ENCODE measurements around the gene CREBZF.

CREBZF gene

GRCh38 chr11:85664615-85665481 lies at the start of gene CREBZF:
CREBZF (minus strand) TSS chr11:85665129; CDS start chr11:85664875, 254 bp downstream.
- DNase-seq (ENCODE audit: low read depth): peak; percentile 70
- H3K4me3 ChIP-seq (ENCODE audit: low read depth, low read length): peak within 1 kb of the TSS; percentile 87
- TF ChIP-seq CTCF (IDR thresholded peaks at IDR 0.05; ENCODE audit: control insufficient read depth, extremely low read depth, insufficient read depth): no peak

GRCh38 chr11:85712953-85713352 lies 48.0 kb upstream of the CREBZF start:
- no peak for DNase-seq (ENCODE audit: low read depth)
- TF ChIP-seq CTCF (IDR thresholded peaks at IDR 0.05; ENCODE audit: control insufficient read depth, extremely low read depth, insufficient read depth): no peak
- H3K4me3 ChIP-seq (ENCODE audit: low read depth, low read length): no peak overlapping the region

- no peak for TF ChIP-seq CTCF (IDR thresholded peaks at IDR 0.05; ENCODE audit: control insufficient read depth, extremely low read depth, insufficient read depth)
- DNase-seq (ENCODE audit: low read depth): no peak
- H3K4me3 ChIP-seq (ENCODE audit: low read depth, low read length): no peak overlapping the region
Measured at GRCh38 chr11:85710917-85711316, 46.0 kb upstream of the CREBZF start.

- no peak for DNase-seq (ENCODE audit: low read depth)
- H3K4me3 ChIP-seq (ENCODE audit: low read depth, low read length): no peak overlapping the region
- no peak for TF ChIP-seq CTCF (IDR thresholded peaks at IDR 0.05; ENCODE audit: control insufficient read depth, extremely low read depth, insufficient read depth)
Measured at GRCh38 chr11:85709941-85710702, 45.2 kb upstream of the CREBZF start.

- no peak overlapping the region for H3K4me3 ChIP-seq (ENCODE audit: low read depth, low read length)
- TF ChIP-seq CTCF (IDR thresholded peaks at IDR 0.05; ENCODE audit: control insufficient read depth, extremely low read depth, insufficient read depth): no peak
- DNase-seq (ENCODE audit: low read depth): no peak
Measured at GRCh38 chr11:85705800-85706199, 40.9 kb upstream of the CREBZF start.

GRCh38 chr11:85704967-85705366 lies 40.0 kb upstream of the CREBZF start:
- no peak for TF ChIP-seq CTCF (IDR thresholded peaks at IDR 0.05; ENCODE audit: control insufficient read depth, extremely low read depth, insufficient read depth)
- no peak overlapping the region for H3K4me3 ChIP-seq (ENCODE audit: low read depth, low read length)
- no peak for DNase-seq (ENCODE audit: low read depth)

Data from LNCaP clone FGC (cell line).